ENCODE results near the gene SHOC2. TPM values are rescaled to one million over a fixed set of nuclear protein-coding genes. Genes with fewer than 3 reads are reported as not detected.

Gene SHOC2
- total RNA-seq, 1 experiment from 2014 or later: 30.8 TPM

- H3K9me2 ChIP-seq (replicated peaks; ENCODE audit: insufficient read depth, low read length): no peaks in the 10 kb centered on the region
- no peaks in the 10 kb centered on the region for H4K20me1 ChIP-seq (ENCODE audit: insufficient read depth, low read depth, low read length)
- H3K4me1 ChIP-seq (ENCODE audit: low read length): no peaks in the 10 kb centered on the region
- H3K4me3 ChIP-seq (ENCODE audit: low read length): no peak overlapping the region
- no peak overlapping the region for H3K27ac ChIP-seq (ENCODE audit: low read length)
- H3K4me2 ChIP-seq (ENCODE audit: low read depth, low read length, poor library complexity, severe bottlenecking): no peak overlapping the region
- H3K36me3 ChIP-seq (ENCODE audit: insufficient read depth, low read length): 0 out of 2 replicates have a peak, but pooled peaks cover under 1% of the 10 kb centered on the region
- no peak overlapping the region for H3K9ac ChIP-seq (ENCODE audit: low read length)
- no peak for DNase-seq
- H3K79me2 ChIP-seq (ENCODE audit: low read length): no peaks in the 10 kb centered on the region
- no peak overlapping the region for H2AFZ ChIP-seq (ENCODE audit: low read length)
- no peaks in the 10 kb centered on the region for H3K27me3 ChIP-seq (ENCODE audit: low read length)
- no peaks in the 10 kb centered on the region for H3K9me3 ChIP-seq (ENCODE audit: low read length)
Measured at GRCh38 chr10:111004016-111004415, 84.6 kb downstream of the SHOC2 start.

- Histone ChIP-seq H2AFZ (ENCODE audit: low read length) (no peak overlapping the region), H3K27ac (ENCODE audit: low read length) (no peak overlapping the region), H3K4me3 (ENCODE audit: low read length) (no peak overlapping the region), H3K27me3 (ENCODE audit: low read length) (no peaks in the 10 kb centered on the region), H3K4me1 (ENCODE audit: low read length) (no peaks in the 10 kb centered on the region), H3K36me3 (ENCODE audit: insufficient read depth, low read length) (peaks cover 9% of the 10 kb centered on the region; the same call in 1 of the 2 replicates), H3K9me2 (replicated peaks; ENCODE audit: insufficient read depth, low read length) (no peaks in the 10 kb centered on the region), H3K4me2 (ENCODE audit: low read depth, low read length, poor library complexity, severe bottlenecking) (no peak overlapping the region), H3K9me3 (ENCODE audit: low read length) (no peaks in the 10 kb centered on the region), H3K9ac (ENCODE audit: low read length) (no peak overlapping the region), H4K20me1 (ENCODE audit: insufficient read depth, low read depth, low read length) (no peaks in the 10 kb centered on the region), H3K79me2 (ENCODE audit: low read length) (no peaks in the 10 kb centered on the region)
- no peak for DNase-seq
Measured at GRCh38 chr10:111007486-111007885, 88.1 kb downstream of the SHOC2 start.

GRCh38 chr10:111015181-111015580 lies 95.8 kb downstream of the SHOC2 start:
- H3K4me3 ChIP-seq (ENCODE audit: low read length): no peak overlapping the region
- no peaks in the 10 kb centered on the region for H3K9me3 ChIP-seq (ENCODE audit: low read length)
- no peak overlapping the region for H3K27ac ChIP-seq (ENCODE audit: low read length)
- no peaks in the 10 kb centered on the region for H4K20me1 ChIP-seq (ENCODE audit: insufficient read depth, low read depth, low read length)
- H2AFZ ChIP-seq (ENCODE audit: low read length): no peak overlapping the region
- no peaks in the 10 kb centered on the region for H3K9me2 ChIP-seq (replicated peaks; ENCODE audit: insufficient read depth, low read length)
- no peak for DNase-seq
- H3K4me2 ChIP-seq (ENCODE audit: low read depth, low read length, poor library complexity, severe bottlenecking): no peak overlapping the region
- H3K4me1 ChIP-seq (ENCODE audit: low read length): no peaks in the 10 kb centered on the region
- no peaks in the 10 kb centered on the region for H3K27me3 ChIP-seq (ENCODE audit: low read length)
- no peaks in the 10 kb centered on the region; the same call in 1 of the 2 replicates for H3K36me3 ChIP-seq (ENCODE audit: insufficient read depth, low read length)
- H3K9ac ChIP-seq (ENCODE audit: low read length): no peak overlapping the region
- H3K79me2 ChIP-seq (ENCODE audit: low read length): no peaks in the 10 kb centered on the region

GRCh38 chr10:111017098-111017497 lies 97.7 kb downstream of the SHOC2 start:
- no peaks in the 10 kb centered on the region for H4K20me1 ChIP-seq (ENCODE audit: insufficient read depth, low read depth, low read length)
- H3K9me2 ChIP-seq (replicated peaks; ENCODE audit: insufficient read depth, low read length): no peaks in the 10 kb centered on the region
- DNase-seq: no peak
- no peak overlapping the region for H2AFZ ChIP-seq (ENCODE audit: low read length)
- no peaks in the 10 kb centered on the region for H3K79me2 ChIP-seq (ENCODE audit: low read length)
- no peak overlapping the region for H3K4me2 ChIP-seq (ENCODE audit: low read depth, low read length, poor library complexity, severe bottlenecking)
- H3K36me3 ChIP-seq (ENCODE audit: insufficient read depth, low read length): no peaks in the 10 kb centered on the region; the same call in 1 of the 2 replicates
- no peaks in the 10 kb centered on the region for H3K9me3 ChIP-seq (ENCODE audit: low read length)
- no peaks in the 10 kb centered on the region for H3K4me1 ChIP-seq (ENCODE audit: low read length)
- no peaks in the 10 kb centered on the region for H3K27me3 ChIP-seq (ENCODE audit: low read length)
- no peak overlapping the region for H3K9ac ChIP-seq (ENCODE audit: low read length)
- no peak overlapping the region for H3K27ac ChIP-seq (ENCODE audit: low read length)
- H3K4me3 ChIP-seq (ENCODE audit: low read length): no peak overlapping the region

- Histone ChIP-seq H3K4me2 (ENCODE audit: low read depth, low read length, poor library complexity, severe bottlenecking) (no peak overlapping the region), H3K36me3 (ENCODE audit: insufficient read depth, low read length) (0 out of 2 replicates have a peak, but pooled peaks cover 3% of the 10 kb centered on the region), H2AFZ (ENCODE audit: low read length) (no peak overlapping the region), H3K27me3 (ENCODE audit: low read length) (no peaks in the 10 kb centered on the region), H3K4me1 (ENCODE audit: low read length) (no peaks in the 10 kb centered on the region), H3K9ac (ENCODE audit: low read length) (no peak overlapping the region), H3K27ac (ENCODE audit: low read length) (no peak overlapping the region), H3K79me2 (ENCODE audit: low read length) (no peaks in the 10 kb centered on the region), H4K20me1 (ENCODE audit: insufficient read depth, low read depth, low read length) (no peaks in the 10 kb centered on the region), H3K9me2 (replicated peaks; ENCODE audit: insufficient read depth, low read length) (no peaks in the 10 kb centered on the region), H3K4me3 (ENCODE audit: low read length) (no peak overlapping the region), H3K9me3 (ENCODE audit: low read length) (no peaks in the 10 kb centered on the region)
- DNase-seq: no peak
Measured at GRCh38 chr10:111018021-111018420, 98.6 kb downstream of the SHOC2 start.

- Histone ChIP-seq H3K4me2 (ENCODE audit: low read depth, low read length, poor library complexity, severe bottlenecking) (no peak overlapping the region), H3K36me3 (ENCODE audit: insufficient read depth, low read length) (0 out of 2 replicates have a peak, but pooled peaks cover 4% of the 10 kb centered on the region), H3K9ac (ENCODE audit: low read length) (no peak overlapping the region), H3K27me3 (ENCODE audit: low read length) (no peaks in the 10 kb centered on the region), H4K20me1 (ENCODE audit: insufficient read depth, low read depth, low read length) (no peaks in the 10 kb centered on the region), H3K27ac (ENCODE audit: low read length) (no peak overlapping the region), H3K9me2 (replicated peaks; ENCODE audit: insufficient read depth, low read length) (no peaks in the 10 kb centered on the region), H3K4me3 (ENCODE audit: low read length) (no peak overlapping the region), H3K9me3 (ENCODE audit: low read length) (no peaks in the 10 kb centered on the region; the same call in 1 of the 2 replicates), H3K4me1 (ENCODE audit: low read length) (no peaks in the 10 kb centered on the region), H3K79me2 (ENCODE audit: low read length) (no peaks in the 10 kb centered on the region), H2AFZ (ENCODE audit: low read length) (no peak overlapping the region)
- no peak for DNase-seq
Measured at GRCh38 chr10:111023060-111023459, 103.7 kb downstream of the SHOC2 start.

- Histone ChIP-seq H3K27me3 (ENCODE audit: low read length) (no peaks in the 10 kb centered on the region), H3K9me2 (replicated peaks; ENCODE audit: insufficient read depth, low read length) (no peaks in the 10 kb centered on the region), H2AFZ (ENCODE audit: low read length) (no peak overlapping the region), H3K4me1 (ENCODE audit: low read length) (no peaks in the 10 kb centered on the region), H4K20me1 (ENCODE audit: insufficient read depth, low read depth, low read length) (no peaks in the 10 kb centered on the region), H3K36me3 (ENCODE audit: insufficient read depth, low read length) (no peaks in the 10 kb centered on the region; the same call in 1 of the 2 replicates), H3K79me2 (ENCODE audit: low read length) (no peaks in the 10 kb centered on the region), H3K9me3 (ENCODE audit: low read length) (no peaks in the 10 kb centered on the region; the same call in none of the 2 replicates), H3K27ac (ENCODE audit: low read length) (no peak overlapping the region), H3K9ac (ENCODE audit: low read length) (no peak overlapping the region), H3K4me2 (ENCODE audit: low read depth, low read length, poor library complexity, severe bottlenecking) (no peak overlapping the region), H3K4me3 (ENCODE audit: low read length) (no peak overlapping the region)
- DNase-seq: no peak
Measured at GRCh38 chr10:111030042-111030750, 110.8 kb downstream of the SHOC2 start.

GRCh38 chr10:111034598-111035310 lies 115.3 kb downstream of the SHOC2 start:
- Histone ChIP-seq H3K79me2 (ENCODE audit: low read length) (no peaks in the 10 kb centered on the region), H3K4me1 (ENCODE audit: low read length) (no peaks in the 10 kb centered on the region), H4K20me1 (ENCODE audit: insufficient read depth, low read depth, low read length) (no peaks in the 10 kb centered on the region), H2AFZ (ENCODE audit: low read length) (no peak overlapping the region), H3K4me3 (ENCODE audit: low read length) (no peak overlapping the region), H3K4me2 (ENCODE audit: low read depth, low read length, poor library complexity, severe bottlenecking) (no peak overlapping the region), H3K9me2 (replicated peaks; ENCODE audit: insufficient read depth, low read length) (0 out of 2 replicates have a peak, but pooled peaks cover 3% of the 10 kb centered on the region), H3K27ac (ENCODE audit: low read length) (no peak overlapping the region), H3K9me3 (ENCODE audit: low read length) (peaks cover 13% of the 10 kb centered on the region), H3K27me3 (ENCODE audit: low read length) (no peaks in the 10 kb centered on the region), H3K9ac (ENCODE audit: low read length) (no peak overlapping the region), H3K36me3 (ENCODE audit: insufficient read depth, low read length) (no peaks in the 10 kb centered on the region; the same call in 1 of the 2 replicates)
- no peak for DNase-seq

All from Karpas-422 (cell line).